Left kidney (tissue), 2 donors: ENCODE results near the gene PRPF19. TPM values are rescaled to one million over a fixed set of nuclear protein-coding genes. Genes with fewer than 3 reads are reported as not detected.

Experiments used
- DNase-seq: peaks from one replicate; pipeline ENCODE4 v3.0.0-alpha.2; 2013
- polyA plus RNA-seq: library from polyadenylated mRNA; unstranded; fragments of 120-200 nt; gene quantifications from one replicate; pipeline ENCODE4 v1.2.1, GENCODE V29; 2013; ENCODE audit not compliant: insufficient read length

PRPF19 gene
- polyA plus RNA-seq, 1 donor = 127 TPM

DNA sequence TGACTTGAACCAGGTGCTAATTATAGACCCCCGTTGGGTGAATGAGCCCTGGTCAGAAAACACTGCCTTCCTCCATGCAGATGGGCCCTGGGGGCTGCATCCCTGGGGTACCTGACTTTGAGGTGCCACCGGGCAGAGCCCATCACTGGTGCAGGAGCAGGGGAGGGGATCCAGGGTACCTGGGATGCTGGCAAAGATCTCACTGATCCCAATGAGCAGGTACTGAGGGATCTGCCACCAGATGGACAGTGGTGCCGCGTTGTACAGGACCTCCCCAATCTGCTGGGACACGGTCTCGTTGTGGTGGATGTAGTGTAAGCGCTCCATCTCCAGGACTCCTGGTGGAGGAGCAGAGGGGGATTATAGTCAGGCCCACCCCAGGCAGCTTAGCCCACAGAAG is 32.9 kb upstream of the PRPF19 start:
- no peak for DNase-seq

DNA sequence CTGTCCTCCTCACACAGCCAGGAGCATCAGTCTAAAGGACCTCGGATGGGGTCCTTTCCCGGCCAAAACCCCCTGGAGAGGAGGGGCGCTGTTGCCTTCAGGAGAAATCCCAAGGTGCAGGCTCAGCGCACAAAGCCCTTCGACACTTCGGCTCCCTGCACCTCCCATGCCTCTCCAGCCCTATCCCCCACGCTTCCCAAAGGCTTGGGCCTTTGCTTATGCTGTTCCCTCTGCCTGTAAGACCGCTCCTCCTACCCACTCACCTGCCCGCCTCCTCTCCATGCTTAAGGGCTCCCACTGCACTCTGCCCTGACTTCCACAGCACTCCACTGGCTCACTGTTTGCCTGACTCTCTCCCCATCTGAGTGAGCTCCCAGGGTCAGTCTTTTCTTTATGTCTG is 32.1 kb upstream of the PRPF19 start:
- DNase-seq = no peak

DNA sequence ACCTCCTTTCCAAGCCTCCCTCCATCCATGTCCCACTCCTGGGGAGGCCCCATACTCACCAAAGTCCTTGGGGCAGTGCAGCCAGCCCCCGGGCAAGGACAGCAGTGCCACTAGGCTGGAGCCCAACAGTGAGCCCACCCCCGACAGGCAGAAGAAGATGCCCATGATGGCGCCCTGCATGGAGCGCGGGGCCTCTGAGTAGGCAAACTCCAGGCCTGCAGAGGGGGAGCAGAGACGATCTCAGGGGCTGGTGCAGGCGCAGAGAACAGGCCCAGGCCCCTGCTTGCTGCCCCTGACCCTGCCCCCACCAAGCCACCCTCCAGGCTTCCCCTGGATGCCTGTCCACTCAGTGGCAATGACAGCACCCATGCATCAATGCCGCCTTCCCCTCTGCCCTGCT is 31.4 kb upstream of the PRPF19 start:
- no peak for DNase-seq

DNA sequence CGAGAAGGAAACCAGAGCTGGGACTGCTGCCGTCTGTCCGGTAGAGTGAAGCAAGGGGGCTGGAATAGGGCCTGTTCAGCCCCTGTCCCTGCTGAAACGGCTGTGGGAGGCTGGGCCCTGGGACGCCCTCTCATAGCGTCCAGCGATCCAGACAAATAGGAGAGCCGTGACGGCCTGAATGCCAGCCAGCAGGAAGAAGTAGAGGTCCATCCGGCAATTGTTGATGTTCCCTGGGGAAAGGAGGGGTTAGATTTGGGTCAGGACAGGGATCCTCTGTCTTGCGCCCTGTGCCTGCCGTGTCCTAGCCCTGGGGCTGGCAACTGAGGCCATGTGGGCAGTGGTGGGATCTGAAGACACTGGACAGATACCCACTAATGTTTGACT is 30.8 kb upstream of the PRPF19 start:
- DNase-seq = no peak

DNA sequence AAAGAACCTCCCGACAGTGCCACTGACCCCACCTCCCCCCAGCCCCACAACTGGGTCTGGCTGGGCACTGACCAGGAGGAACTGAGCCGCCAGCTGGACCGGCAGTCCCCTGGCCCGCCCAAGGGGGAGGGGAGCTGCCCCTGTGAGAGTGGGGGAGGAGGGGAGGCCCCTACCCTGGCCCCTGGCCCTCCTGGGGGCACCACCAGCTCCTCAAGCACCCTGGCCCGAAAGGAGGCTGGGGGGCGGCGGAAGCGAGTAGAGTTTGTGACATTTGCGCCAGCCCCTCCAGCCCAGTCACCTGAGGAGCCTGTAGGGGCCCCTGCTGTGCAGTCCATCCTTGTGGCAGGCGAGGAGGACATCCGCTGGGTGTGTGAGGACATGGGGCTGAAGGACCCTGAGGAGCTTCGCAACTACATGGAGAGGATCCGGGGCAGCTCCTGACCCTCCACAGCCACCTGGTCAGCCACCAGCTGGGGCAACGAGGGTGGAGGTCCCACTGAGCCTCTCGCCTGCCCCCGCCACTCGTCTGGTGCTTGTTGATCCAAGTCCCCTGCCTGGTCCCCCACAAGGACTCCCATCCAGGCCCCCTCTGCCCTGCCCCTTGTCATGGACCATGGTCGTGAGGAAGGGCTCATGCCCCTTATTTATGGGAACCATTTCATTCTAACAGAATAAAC is 30.2 kb upstream of the PRPF19 start:
- DNase-seq = no peak

DNA sequence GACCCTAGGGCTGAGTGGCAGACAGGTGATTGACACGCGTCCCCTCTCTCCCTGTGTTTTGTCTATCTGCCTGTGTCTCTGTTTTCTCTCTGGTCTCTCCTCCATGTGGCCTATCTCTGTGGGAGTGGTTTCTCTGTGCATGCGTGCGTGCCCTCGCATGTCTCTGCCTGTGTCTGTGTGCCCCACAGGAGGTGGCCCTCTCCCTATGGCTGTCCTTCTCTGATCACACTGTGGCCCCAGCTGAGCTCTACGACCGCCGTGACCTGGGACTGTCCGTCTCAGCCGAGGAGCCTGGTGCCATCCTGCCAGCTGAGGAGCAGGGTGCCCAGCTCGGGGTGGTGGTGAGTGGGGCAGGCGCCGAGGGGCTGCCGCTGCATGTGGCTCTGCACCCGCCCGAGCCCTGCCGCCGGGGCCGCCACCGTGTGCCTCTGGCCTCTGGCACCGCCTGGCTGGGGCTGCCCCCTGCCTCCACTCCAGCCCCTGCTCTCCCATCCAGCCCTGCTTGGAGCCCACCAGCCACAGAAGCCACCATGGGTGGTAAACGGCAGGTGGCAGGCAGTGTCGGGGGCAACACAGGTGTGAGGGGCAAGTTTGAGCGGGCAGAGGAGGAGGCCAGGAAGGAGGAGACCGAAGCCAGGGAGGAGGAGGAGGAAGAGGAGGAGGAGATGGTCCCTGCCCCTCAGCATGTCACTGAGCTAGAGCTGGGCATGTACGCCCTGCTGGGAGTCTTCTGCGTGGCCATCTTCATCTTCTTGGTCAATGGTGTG is 29.5 kb upstream of the PRPF19 start:
- DNase-seq = no peak

DNA sequence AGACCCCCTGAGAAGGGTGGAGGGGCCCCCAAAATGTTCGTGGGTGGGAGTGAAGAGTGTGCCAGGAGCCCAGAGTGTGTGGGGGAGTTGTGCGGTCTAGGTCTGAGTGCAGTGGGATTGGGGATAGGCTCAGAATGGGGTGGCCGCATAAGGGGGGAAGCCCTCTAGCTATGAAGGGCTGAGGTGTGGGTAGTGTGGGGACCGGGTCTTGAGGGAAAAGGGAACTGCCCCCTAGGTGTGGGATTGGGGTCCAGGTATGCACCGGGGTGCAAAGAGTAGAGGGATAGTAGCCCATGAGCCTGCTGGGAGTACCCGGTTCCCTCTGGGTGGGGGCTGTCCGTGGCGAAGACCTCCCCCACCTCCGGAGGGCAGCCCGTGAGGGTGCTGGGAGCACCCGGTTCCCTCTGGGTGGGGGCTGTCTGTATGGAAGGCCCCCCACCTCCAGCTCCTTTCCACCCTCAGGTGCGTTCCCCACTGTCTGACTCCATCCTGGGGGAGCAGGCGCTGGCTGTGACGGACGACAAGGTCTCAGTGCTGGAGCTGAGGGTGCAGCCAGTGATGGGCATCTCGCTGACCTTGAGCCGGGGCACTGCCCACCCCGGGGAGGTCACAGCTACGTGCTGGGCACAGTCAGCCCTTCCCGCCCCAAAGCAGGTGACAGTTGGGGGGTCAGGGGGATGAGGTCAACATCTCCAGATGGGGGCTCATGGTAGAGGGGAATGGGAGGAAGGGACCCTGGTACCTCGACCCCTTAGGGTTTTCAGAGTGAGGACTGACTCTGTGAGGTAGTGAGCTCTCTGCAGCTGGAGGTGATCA is 28.6 kb upstream of the PRPF19 start:
- no peak for DNase-seq

DNA sequence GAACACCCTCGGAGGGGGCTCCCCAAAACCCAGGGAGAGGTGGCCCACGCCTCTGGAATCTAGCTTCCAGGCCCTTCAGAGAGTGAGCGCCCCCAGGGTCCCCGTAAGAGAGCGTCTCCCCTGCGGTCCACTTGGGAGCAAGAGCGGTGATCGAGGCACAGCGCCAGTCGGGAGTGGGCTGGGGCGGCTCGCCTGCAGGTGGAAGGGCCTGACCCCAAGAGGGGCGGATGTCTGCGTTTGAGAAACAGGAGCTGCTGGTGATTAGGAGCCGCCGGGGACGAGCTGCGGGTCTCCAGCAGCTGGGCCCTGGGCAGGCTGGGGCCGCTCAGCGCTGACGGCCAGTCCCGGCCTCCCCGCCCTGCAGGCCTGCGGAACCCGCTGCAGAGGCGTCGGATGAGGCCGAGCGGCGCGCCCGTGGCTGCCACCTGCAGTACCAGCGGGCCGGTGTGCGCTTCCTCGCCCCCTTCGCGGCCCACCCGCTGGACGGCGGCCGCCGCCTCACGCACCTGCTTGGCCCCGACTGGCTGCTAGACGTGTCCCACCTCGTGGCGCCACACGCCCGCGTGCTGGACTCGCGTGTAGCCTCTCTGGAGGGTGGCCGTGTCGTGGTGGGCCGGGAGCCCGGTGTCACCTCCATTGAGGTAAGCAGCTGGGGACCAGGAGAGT is 27.9 kb upstream of the PRPF19 start:
- DNase-seq = no peak

DNA sequence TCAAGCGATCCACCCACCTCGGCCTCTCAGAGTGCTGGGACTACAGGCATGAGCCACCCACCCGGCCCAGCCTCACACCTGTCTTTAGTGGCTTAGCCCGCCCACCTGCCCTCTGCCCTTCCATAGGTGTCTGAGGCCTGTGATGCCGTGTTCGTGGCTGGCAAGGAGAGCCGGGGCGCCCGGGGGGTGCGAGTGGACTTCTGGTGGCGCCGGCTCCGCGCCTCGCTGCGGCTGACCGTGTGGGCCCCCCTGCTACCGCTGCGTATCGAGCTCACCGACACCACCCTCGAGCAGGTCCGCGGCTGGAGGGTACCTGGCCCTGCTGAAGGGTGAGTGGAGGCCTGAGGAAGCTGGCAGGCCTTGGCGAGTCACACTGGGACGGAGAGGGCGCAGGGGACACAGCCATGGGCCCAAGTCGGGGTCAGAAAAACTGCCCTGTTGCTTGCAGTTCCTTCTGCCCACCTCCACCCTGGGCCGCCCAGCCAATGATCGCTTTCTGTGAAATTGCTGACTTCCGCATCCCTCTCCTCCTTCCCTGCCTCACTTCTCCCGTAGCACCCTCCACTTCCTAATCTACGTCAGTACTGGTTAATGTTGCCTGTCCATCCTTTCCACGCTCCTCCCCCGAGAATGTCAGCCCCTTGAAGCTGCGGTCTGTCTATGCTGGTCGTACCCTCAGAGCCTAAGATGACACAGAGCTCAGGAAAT is 27.2 kb upstream of the PRPF19 start:
- no peak for DNase-seq

DNA sequence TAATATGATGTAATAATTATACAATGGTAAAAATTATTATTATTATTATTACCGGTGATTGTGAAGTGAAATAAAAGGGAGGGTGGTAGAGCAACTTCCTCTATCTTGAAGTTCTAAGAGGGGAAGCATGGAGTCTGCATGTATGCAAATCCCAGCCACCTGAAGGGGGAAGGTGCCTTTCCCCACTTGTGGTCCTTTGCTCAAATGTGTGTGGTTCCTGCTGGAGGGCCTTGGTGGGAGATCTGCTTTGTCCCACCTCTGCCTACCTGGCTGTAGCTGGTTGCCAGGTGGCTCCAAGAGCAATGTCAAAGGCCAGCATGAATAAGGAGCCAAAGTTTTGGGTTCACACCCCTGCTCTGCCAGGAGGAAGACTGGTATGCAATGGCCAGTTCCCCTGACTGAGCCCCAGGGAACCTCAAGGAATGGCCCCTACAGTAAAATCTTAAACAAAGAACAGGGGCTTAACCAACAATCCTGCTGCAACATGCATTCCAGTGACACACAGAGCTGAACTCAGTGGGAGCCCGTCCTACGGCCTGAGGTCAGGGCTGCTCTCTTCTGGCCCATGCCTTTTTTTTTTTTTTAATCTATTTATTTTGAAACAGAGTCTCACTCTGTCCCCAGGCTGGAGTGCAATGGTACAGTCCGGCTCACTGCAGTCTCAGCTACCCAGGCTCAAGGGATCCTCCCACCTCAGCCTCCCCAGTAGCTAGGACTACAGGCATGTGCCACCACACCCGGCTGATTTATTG is 26.4 kb upstream of the PRPF19 start:
- DNase-seq = no peak

DNA sequence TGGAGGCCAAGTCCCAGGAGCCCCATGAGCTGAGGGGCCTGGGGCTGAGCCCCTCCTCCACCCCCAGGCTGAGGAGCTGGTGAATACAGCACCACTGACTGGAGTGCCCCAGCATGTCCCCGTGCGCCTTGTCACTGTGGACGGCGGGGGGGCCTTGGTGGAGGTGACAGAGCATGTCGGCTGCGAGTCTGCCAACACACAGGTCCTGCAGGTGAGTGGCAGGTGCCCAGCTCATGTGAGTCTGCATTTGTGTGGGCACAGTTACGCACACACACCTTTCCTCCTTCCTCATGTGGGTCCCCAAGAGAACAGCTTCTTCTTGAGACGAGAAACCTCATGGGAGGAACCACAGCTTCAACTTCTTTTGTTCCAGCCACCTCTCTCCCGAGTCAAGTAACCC is 25.5 kb upstream of the PRPF19 start:
- DNase-seq = no peak

DNA sequence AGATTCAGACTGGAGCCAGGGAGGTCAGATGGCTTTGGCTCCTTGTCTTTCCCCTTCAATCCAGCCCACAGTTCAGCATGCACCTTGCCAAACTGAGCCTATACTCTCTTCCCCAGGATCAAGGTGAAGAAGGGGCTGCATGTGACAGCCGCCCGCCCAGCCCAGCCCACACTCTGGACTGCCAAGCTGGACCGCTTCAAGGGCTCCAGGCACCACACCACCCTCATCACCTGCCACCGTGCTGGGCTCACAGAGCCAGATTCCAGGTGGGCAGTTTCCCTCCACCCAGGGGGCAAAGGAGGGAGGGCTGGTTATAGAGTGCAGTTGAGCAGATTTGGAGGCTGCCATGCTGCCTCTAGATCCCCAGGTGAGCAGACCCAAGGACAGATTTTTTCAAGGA is 24.0 kb upstream of the PRPF19 start:
- DNase-seq = no peak

DNA sequence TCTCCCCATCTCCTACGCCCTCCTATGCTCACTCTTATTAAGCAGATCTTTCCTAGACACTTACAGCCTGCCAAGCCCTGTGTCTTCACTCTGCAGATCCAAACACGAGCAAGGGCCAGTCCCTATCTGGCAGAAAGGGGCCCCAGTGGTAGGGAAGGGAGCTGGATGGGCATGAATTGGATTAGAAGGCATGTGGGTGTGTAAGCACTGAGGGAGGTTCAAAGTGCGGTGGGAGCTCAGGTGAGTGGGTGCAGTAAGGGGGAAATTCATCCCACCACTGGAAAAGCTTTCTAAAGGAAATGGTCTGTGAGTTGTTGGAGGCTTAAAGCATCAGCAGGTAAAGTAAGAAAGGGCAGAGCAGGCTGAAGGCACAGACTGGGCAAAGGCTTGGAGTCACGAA is 23.4 kb upstream of the PRPF19 start:
- no peak for DNase-seq

DNA sequence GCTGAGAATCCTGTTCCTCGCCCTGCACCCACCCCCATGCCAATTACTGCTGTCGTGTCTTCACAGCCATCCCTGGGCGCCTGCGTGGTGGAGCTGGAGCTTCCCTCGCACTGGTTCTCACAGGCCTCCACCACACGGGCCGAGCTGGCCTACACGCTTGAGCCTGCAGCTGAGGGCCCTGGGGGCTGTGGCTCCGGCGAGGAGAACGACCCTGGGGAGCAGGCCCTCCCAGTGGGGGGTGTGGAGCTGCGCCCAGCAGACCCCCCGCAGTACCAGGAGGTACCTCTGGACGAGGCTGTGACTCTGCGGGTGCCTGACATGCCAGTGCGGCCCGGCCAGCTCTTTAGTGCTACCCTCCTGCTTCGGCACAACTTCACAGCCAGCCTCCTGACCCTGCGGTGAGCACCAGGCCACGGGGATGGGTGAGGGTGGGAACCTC is 22.2 kb upstream of the PRPF19 start:
- DNase-seq = no peak

DNA sequence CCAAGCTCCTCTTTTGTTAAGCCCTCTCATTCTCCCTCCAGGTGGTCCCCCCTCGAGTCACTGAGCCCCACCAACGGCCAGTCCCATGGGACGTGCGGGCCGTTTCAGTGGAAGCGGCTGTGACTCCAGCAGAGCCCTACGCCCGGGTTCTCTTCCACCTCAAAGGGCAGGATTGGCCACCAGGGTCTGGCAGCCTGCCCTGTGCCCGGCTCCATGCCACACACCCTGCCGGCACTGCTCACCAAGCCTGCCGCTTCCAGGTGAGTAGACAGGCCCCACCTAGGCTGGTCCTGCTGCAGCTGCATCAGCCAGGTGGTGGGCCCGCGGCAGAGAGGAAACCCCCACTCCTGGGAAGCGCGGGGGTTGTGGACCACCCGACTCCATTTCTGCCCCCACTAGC is 21.2 kb upstream of the PRPF19 start:
- no peak for DNase-seq

DNA sequence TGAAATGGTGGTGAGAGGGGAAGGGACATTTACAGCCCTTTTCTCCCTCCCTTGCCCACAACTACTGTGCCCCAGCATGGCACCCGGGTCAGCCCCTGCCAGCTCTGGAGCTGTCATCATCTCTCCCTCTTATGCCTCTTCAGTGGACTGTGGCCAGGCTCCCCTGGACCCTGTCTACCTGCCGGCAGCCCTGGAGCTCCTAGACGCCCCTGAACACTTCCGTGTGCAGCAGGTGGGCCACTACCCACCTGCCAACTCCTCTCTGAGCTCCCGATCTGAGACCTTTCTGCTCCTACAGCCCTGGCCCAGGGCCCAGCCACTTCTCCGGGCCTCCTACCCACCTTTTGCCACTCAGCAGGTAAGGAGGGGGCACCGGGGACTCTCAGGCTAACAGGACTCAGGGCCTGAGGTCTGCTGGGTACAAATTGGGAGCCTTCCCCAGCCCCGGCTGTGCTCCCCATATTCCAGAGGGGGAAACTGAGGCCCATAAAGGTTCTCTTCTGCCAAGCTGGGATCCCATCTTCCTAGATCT is 20.7 kb upstream of the PRPF19 start:
- DNase-seq = no peak

DNA sequence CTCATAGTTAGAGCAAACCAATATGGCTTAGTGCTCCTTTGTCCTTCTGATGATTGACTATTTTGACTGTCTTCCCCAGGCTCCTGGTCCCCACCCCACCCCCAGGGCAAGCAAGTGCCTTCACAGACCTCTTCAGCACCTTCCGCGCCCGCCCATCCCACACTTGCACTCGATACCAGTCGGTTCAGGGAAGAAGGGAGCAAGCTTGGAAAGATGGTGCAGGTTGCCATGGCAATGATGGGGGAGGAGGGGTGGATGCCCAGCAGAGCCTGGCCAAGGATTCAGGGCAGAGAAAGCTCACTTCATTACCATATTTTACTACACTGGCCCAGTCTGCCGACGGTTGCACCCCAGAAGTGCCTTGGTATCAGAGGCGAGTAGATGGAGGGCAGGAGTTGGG is 20.1 kb upstream of the PRPF19 start:
- no peak for DNase-seq

DNA sequence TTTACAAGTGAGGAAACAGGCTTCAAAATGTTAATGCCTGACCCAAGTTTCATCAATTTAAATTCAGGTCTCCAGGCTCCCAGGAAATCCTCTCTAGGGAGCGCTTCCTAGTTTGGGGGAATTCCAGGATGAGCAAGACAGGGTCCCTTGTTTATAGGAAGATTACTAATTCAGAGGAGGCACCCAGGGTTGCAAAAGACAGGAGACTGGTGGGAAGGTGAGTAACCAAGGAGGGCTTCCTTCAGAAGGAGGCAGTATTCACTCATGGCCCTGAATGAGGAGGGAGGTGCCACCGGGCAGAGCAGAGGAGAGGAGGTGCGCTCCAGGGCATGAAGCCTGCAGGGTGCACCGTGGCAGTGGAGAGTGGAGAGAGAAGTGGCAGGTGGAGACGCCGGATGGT is 19.5 kb upstream of the PRPF19 start:
- no peak for DNase-seq

DNA sequence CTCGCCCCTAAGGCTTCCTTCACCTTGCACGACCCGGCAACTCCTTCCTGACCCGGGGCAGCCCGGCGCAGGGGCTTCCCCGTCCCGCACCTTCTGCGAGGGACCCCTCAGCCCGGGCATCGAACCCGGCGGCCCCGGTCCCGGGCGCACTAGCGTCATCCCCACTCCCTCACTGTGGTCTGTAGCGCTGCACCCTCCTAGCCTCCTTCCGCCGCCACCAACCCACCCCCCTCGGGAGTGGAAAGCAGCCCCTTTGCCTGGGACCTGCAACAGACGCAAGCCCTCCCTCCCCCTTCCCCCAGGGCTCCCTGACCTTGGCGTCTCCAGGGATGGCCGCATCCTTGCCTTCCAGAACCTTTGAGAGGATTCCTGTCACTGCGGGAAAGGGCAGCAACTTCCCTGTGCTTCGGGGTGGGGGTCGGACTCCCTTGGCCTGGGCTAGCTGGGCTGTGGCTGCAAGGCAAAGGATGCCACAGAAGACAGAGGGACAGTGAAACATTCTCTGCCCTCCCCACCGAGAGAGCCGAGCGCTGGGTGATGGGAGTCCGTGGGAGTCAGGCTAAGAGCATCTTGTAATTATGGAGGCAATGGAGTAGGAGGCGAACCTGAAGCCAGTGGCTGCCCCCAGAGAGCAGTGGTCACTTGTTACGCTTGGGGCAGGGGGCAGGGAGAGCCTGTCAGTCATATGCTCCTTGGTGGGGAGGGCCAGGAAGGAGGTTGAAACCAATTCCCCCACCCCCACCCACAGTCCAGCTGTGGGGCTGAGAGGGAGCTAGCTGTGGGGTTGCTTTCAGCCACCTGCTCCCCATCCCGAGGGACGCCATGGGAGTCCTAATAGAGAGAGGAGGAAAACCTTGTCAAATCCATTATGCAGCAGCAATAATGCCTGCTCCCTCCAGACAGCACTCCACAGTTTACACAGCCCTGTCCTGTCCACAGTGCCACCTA is 18.8 kb upstream of the PRPF19 start:
- no peak for DNase-seq
